IMR-90 (cell line): ENCODE results near the gene TMEM61. TPM values are rescaled to one million over a fixed set of nuclear protein-coding genes. Genes with fewer than 3 reads are reported as not detected.

Experiments used
- ATAC-seq: fragments of 200-7000 bp; cut with Tn5 transposase; 2 replicates; pipeline ENCODE4 v1.9.1; 2020; ENCODE audit warnings: low read depth, mild to moderate bottlenecking, moderate library complexity
- BruUV-seq: library from RNA; stranded (reverse); fragments of 400-500 nt; replicated peaks from 2 replicates; lab custom pipeline; 2021; lab: Mats Ljungman, UMichigan
- CTCF ChIA-PET: fragments of 300-600 bp; formaldehyde crosslinking; extraction: SDS; loops from one replicate; lab custom pipeline; 2021; ENCODE audit warnings: antibody characterized with exemption; lab: Yijun Ruan, JAX
- POLR2A ChIA-PET: fragments of 300-600 bp; sonication (Branson Sonifier 250); formaldehyde crosslinking; loops from one replicate; lab custom pipeline; 2022; ENCODE audit warnings: antibody characterized with exemption; ENCODE audit not compliant: unreplicated experiment; lab: Charles Lee
- DNase-seq: peaks from one replicate; pipeline ENCODE4 v3.0.0; 2013
- H2AFZ ChIP-seq: replicated peaks from 2 replicates; pipeline ENCODE3; 2013; ENCODE audit warnings: low read length, mild to moderate bottlenecking; ENCODE audit not compliant: poor library complexity
- H2AK5ac ChIP-seq: 2 replicates; pipeline ENCODE4 v1.6.1; 2013; ENCODE audit warnings: low read depth, low read length, inconsistent platforms
- H2AK9ac ChIP-seq: replicated peaks from 2 replicates; pipeline ENCODE3; 2013; ENCODE audit warnings: mild to moderate bottlenecking, low read depth, low read length, moderate library complexity; ENCODE audit not compliant: poor library complexity
- H2BK120ac ChIP-seq: 2 replicates; pipeline ENCODE4 v1.6.1; 2013; ENCODE audit warnings: low read depth, low read length, inconsistent platforms
- H2BK15ac ChIP-seq: 3 replicates; pipeline ENCODE4 v1.6.1; 2013; ENCODE audit warnings: low read depth, low read length, inconsistent platforms
- H2BK20ac ChIP-seq: 2 replicates; pipeline ENCODE4 v1.6.1; 2013; ENCODE audit warnings: low read depth, mild to moderate bottlenecking, inconsistent platforms, low read length, moderate library complexity
- H2BK5ac ChIP-seq: 2 replicates; pipeline ENCODE4 v1.6.1; 2013; ENCODE audit warnings: mild to moderate bottlenecking, low read depth, low read length, inconsistent platforms; ENCODE audit not compliant: poor library complexity, severe bottlenecking
- H3K14ac ChIP-seq: replicated peaks from 2 replicates; pipeline ENCODE4 v1.6.1; 2013; ENCODE audit warnings: low read depth, low read length, inconsistent platforms
- H3K18ac ChIP-seq: 2 replicates; pipeline ENCODE4 v1.6.1; 2013; ENCODE audit warnings: low read depth, low read length, control low read depth
- H3K23ac ChIP-seq: 2 replicates; pipeline ENCODE4 v1.6.1; 2013; ENCODE audit warnings: low read depth, low read length, inconsistent platforms
- H3K27ac ChIP-seq: 2 replicates; pipeline ENCODE4 v1.5.1; 2013; ENCODE audit warnings: mild to moderate bottlenecking, control low read depth, low read length; ENCODE audit not compliant: insufficient read depth
- H3K27me3 ChIP-seq: 2 replicates; pipeline ENCODE4 v1.6.1; 2013; ENCODE audit warnings: low read length; ENCODE audit not compliant: control insufficient read depth, insufficient read depth
- H3K36me3 ChIP-seq: 2 replicates; pipeline ENCODE4 v1.6.1; 2013; ENCODE audit warnings: low read length, mixed read lengths; ENCODE audit not compliant: control insufficient read depth, insufficient read depth
- H3K4ac ChIP-seq: 2 replicates; pipeline ENCODE4 v1.6.1; 2013; ENCODE audit warnings: low read depth, low read length, inconsistent platforms
- H3K4me1 ChIP-seq: 2 replicates; pipeline ENCODE4 v1.6.1; 2013; ENCODE audit warnings: low read length, mixed read lengths; ENCODE audit not compliant: control insufficient read depth, insufficient read depth
- H3K4me2 ChIP-seq: 2 replicates; pipeline ENCODE4 v1.6.1; 2013; ENCODE audit warnings: low read depth, mild to moderate bottlenecking, control low read depth, low read length, moderate library complexity
- H3K4me3 ChIP-seq: 2 replicates; pipeline ENCODE4 v1.5.1; 2013; ENCODE audit warnings: low read depth, mild to moderate bottlenecking, control low read depth, low read length, moderate library complexity; ENCODE audit not compliant: insufficient read depth
- H3K56ac ChIP-seq: 2 replicates; pipeline ENCODE4 v1.6.1; 2013; ENCODE audit warnings: low read length, inconsistent platforms; ENCODE audit not compliant: insufficient read depth; ENCODE audit errors: extremely low read depth
- H3K79me1 ChIP-seq, 2 experiments: 2 replicates each; pipeline ENCODE4 v1.6.1; 2013; ENCODE audit warnings: low read length in 2 of 2, inconsistent platforms in 1 of 2, low read depth in 1 of 2
- H3K9ac ChIP-seq: 2 replicates; pipeline ENCODE4 v1.6.1; 2013; ENCODE audit warnings: low read depth, low read length, control low read depth
- H3K9me1 ChIP-seq: 2 replicates; pipeline ENCODE4 v1.6.1; 2013; ENCODE audit warnings: low read length, inconsistent platforms; ENCODE audit not compliant: insufficient read depth
- H3K9me3 ChIP-seq: 2 replicates; pipeline ENCODE4 v1.6.1; 2013; ENCODE audit warnings: low read length; ENCODE audit not compliant: control insufficient read depth, insufficient read depth
- H4K20me1 ChIP-seq: 2 replicates; pipeline ENCODE4 v1.6.1; 2013; ENCODE audit warnings: low read length, inconsistent platforms; ENCODE audit not compliant: insufficient read depth
- H4K5ac ChIP-seq: 2 replicates; pipeline ENCODE4 v1.6.1; 2013; ENCODE audit warnings: mild to moderate bottlenecking, low read depth, low read length, control low read depth
- H4K8ac ChIP-seq, 2 experiments: 2 replicates each; pipeline ENCODE4 v1.6.1; 2013; ENCODE audit warnings: low read depth in 2 of 2, low read length in 2 of 2, control low read depth in 1 of 2, inconsistent platforms in 1 of 2
- H4K91ac ChIP-seq: 2 replicates; pipeline ENCODE4 v1.6.1; 2013; ENCODE audit warnings: low read depth, low read length, inconsistent platforms; ENCODE audit not compliant: insufficient read depth
- CEBPB ChIP-seq: IDR thresholded peaks from 2 replicates; pipeline ENCODE4 v1.6.1; 2012; ENCODE audit warnings: low read depth, low read length, improper control_type of control experiment
- CHD1 ChIP-seq: IDR thresholded peaks from 2 replicates; pipeline ENCODE4 v1.6.1; 2012; ENCODE audit warnings: low read depth, low read length, improper control_type of control experiment
- ELK1 ChIP-seq: fragments of 150-350 bp; IDR thresholded peaks from 2 replicates; pipeline ENCODE4 v1.6.1; 2016; ENCODE audit warnings: low read depth, mild to moderate bottlenecking, low read length, moderate library complexity, borderline replicate concordance
- FOS ChIP-seq: fragments of 150-350 bp; IDR thresholded peaks from 2 replicates; pipeline ENCODE4 v1.6.1; 2016; ENCODE audit warnings: low read depth, low read length
- MAZ ChIP-seq: IDR thresholded peaks from 2 replicates; pipeline ENCODE4 v1.6.1; 2012; ENCODE audit warnings: low read depth, mild to moderate bottlenecking, low read length, improper control_type of control experiment, moderate library complexity, borderline replicate concordance
- MXI1 ChIP-seq: IDR thresholded peaks from 2 replicates; pipeline ENCODE4 v1.6.1; 2012; ENCODE audit warnings: low read depth, mild to moderate bottlenecking, low read length, moderate library complexity, borderline replicate concordance
- NFE2L2 ChIP-seq: fragments of 150-350 bp; IDR thresholded peaks from 2 replicates; pipeline ENCODE4 v1.6.1; 2016; ENCODE audit warnings: low read depth, mild to moderate bottlenecking, low read length
- POLR2A ChIP-seq: IDR thresholded peaks from 2 replicates; pipeline ENCODE4 v1.6.1; 2012; ENCODE audit warnings: mild to moderate bottlenecking, low read depth, low read length
- RAD21 ChIP-seq: IDR thresholded peaks from 2 replicates; pipeline ENCODE4 v1.6.1; 2012; ENCODE audit warnings: low read length, improper control_type of control experiment
- RCOR1 ChIP-seq: IDR thresholded peaks from 2 replicates; pipeline ENCODE4 v1.6.1; 2012; ENCODE audit warnings: mild to moderate bottlenecking, low read length, improper control_type of control experiment; ENCODE audit not compliant: insufficient replicate concordance
- RFX5 ChIP-seq: IDR thresholded peaks from 2 replicates; pipeline ENCODE4 v1.8.0; 2012; ENCODE audit warnings: low read depth, mild to moderate bottlenecking, low read length, moderate library complexity
- SMC3 ChIP-seq: fragments of 150-350 bp; IDR thresholded peaks from 2 replicates; pipeline ENCODE4 v1.6.1; 2016; ENCODE audit warnings: low read depth, mild to moderate bottlenecking, antibody characterized with exemption, low read length, moderate library complexity
- WGBS, 2 experiments: methylation state at CpG; one replicate each; pipeline versions ENCODE4 v1.1.5 to v1.1.7; 2013; ENCODE audit warnings: missing lambda C conversion rate in 2 of 2; ENCODE audit not compliant: insufficient read length in 1 of 2; ENCODE audit errors: extremely low coverage in 2 of 2; 5-methylcytosine and 5-hydroxymethylcytosine counted together
- dilution Hi-C: fragments of 300-500 bp; cut with HindIII; formaldehyde crosslinking; loops from one replicate; pipeline ENCODE4 v1.14.3; 2018; ENCODE audit warnings: low sequenced_read_pairs; ENCODE audit not compliant: unreplicated experiment
- in situ Hi-C: fragments of 300-500 bp; cut with MboI; formaldehyde crosslinking; loops from 3 replicates; pipeline ENCODE4 v1.14.3; 2019; ENCODE audit warnings: low sequenced_read_pairs, inconsistent platforms, mixed read lengths
- intact Hi-C: fragments of 100-400 bp; cut with micrococcal nuclease; formaldehyde crosslinking; loops from 2 replicates; pipeline ENCODE4 v1.10.0; 2022
- polyA plus RNA-seq, 3 experiments: library from polyadenylated mRNA; depleted of rRNA; stranded (reverse); fragments of >200 nt; gene quantifications; 2 replicates each; pipeline ENCODE4 v1.2.3, GENCODE V29; 2012; ENCODE audit warnings: low replicate concordance in 1 of 3
- total RNA-seq: library from RNA; depleted of rRNA; stranded (reverse); fragments of >200 nt; gene quantifications from 2 replicates; pipeline ENCODE4 v1.2.3, GENCODE V29; 2012

The TMEM61 gene
- total and polyA plus RNA-seq, 2 of the 4 experiments (the other 2 are of a cell fraction), result not detected

DNA sequence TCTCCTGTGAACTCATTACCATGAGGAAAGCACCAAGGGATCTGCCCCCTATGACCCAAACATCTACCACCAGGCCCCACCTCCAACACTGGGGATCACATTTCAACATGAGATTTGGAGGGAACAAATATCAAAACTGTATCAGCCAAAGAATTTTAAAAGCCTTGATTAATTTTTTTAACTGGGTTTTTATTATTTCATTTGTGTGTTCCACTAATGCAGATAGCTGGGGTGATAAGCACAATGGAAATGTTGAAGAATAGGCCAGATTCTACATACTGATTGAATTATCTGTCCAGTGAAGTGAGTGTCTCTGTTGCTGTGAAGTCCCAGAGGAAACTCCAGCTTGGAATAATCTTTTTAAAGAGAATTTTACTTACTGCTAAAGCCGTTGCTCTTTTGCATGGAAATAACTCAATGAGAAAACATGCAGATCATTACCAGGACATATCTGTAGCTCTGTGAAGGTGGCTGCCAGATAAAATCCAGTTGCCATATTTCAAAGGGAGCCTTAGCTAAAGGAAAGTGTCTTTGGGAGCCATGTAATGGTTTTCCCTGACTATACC, 49.1 kb upstream of the TMEM61 start:
- Histone ChIP-seq H4K20me1 (no peaks in the 10 kb centered on the region), H2BK120ac (no peak overlapping the region), H4K8ac (no peak overlapping the region), H3K4me1 (peaks cover 8% of the 10 kb centered on the region), H2AK5ac (no peak overlapping the region), H3K9me1 (peaks cover 6% of the 10 kb centered on the region; the same call in 1 of the 2 replicates), H3K36me3 (no peaks in the 10 kb centered on the region), H3K79me1 (no peaks in the 10 kb centered on the region), H2AFZ (no peak overlapping the region), H2BK5ac (no peak overlapping the region), H3K9ac (no peak overlapping the region), H3K27ac (no peak overlapping the region), H3K56ac (no peak overlapping the region), H2BK15ac (no peak overlapping the region), H2BK20ac (no peak overlapping the region), H3K18ac (no peak overlapping the region), H4K91ac (no peak overlapping the region), H4K5ac (no peak overlapping the region), H3K4ac (no peak overlapping the region), H3K9me3 (no peaks in the 10 kb centered on the region), H2AK9ac (no peak overlapping the region), H3K4me3 (no peak overlapping the region), H3K23ac (no peak overlapping the region), H3K14ac (no peak overlapping the region), H3K27me3 (no peaks in the 10 kb centered on the region), H3K4me2 (no peak overlapping the region)
- ChIA-PET CTCF (interaction anchor here (1.0 kb wide), 1 partner anchor 10 kb away, joined by 3 read pairs; no protein-coding TSS in a partner anchor), POLR2A (no interaction called here)
- WGBS, 2 experiments, result no CpG with 5 or more reads among the region's 1 CpG
- no peak for ATAC-seq
- DNase-seq, result no peak
- intact Hi-C loops (no loop called here), dilution Hi-C loops (no loop called here), in situ Hi-C loops (no loop called here)
- no TSS peak for BruUV-seq
- TF ChIP-seq POLR2A (no peak), MXI1 (no peak), RCOR1 (no peak), SMC3 (no peak), FOS (no peak), CEBPB (no peak), RAD21 (no peak), MAZ (no peak), CHD1 (no peak), NFE2L2 (no peak), RFX5 (no peak), ELK1 (no peak)
